DOHH2 (cell line): ENCODE data around the gene C1orf141.

Source experiments
- EZH2phosphoT487 ChIP-seq: fragments of 200-600 bp; sonication (generic); IDR thresholded peaks from 2 replicates; pipeline ENCODE4 v1.6.1; 2017; ENCODE audit warnings: borderline replicate concordance, mild to moderate bottlenecking, antibody characterized with exemption, low read length, moderate library complexity, mixed read lengths
- TF ChIP-seq, protein P1 (sequence below): fragments of 200-600 bp; sonication (generic); IDR thresholded peaks from one replicate; pipeline ENCODE4 v1.5.1; 2014; ENCODE audit warnings: antibody characterized with exemption, mild to moderate bottlenecking, low read depth, low read length; ENCODE audit not compliant: poor library complexity, severe bottlenecking

DNA sequence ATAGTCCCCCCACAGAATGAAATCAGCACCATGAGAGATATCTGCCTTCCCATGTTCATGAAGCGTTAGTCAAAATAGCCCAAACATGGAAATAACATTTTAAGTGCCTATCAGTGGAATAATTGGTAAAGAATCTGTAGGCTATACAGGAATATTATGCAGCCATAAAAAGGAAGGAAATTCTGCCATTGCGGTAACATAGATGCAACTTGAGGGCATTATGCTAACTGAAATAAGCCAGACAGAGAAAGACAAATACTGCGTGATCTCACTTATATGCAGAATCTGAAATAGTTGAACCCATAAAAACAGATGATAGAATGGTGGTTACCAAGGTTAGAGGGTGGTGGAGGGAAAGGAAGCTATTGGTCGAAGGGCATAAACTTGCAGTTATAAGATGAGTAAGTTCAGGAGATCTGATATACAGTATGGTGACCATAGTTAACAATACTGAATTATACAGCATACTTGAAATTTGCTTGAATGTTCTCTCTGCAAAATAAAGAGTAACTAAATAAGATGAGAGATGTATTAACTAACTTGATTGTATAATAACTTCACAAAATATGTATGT is 30.8 kb upstream of the C1orf141 start:
- TF ChIP-seq, protein P1, sequence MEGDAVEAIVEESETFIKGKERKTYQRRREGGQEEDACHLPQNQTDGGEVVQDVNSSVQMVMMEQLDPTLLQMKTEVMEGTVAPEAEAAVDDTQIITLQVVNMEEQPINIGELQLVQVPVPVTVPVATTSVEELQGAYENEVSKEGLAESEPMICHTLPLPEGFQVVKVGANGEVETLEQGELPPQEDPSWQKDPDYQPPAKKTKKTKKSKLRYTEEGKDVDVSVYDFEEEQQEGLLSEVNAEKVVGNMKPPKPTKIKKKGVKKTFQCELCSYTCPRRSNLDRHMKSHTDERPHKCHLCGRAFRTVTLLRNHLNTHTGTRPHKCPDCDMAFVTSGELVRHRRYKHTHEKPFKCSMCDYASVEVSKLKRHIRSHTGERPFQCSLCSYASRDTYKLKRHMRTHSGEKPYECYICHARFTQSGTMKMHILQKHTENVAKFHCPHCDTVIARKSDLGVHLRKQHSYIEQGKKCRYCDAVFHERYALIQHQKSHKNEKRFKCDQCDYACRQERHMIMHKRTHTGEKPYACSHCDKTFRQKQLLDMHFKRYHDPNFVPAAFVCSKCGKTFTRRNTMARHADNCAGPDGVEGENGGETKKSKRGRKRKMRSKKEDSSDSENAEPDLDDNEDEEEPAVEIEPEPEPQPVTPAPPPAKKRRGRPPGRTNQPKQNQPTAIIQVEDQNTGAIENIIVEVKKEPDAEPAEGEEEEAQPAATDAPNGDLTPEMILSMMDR: no peak
- no peak for TF ChIP-seq EZH2phosphoT487
